Thyroid gland (tissue), 4 donors: ENCODE measurements around the gene GLCE. TPM values are rescaled to one million over a fixed set of nuclear protein-coding genes. Genes with fewer than 3 reads are reported as not detected.

ENCODE experiments used
- DNase-seq, 2 donors: peaks; one replicate each; pipeline ENCODE4 v3.0.0-alpha.2; 2019
- H3K27ac ChIP-seq, 3 donors: fragments of 200-600 bp; sonication (generic); 1 replicate in 2 of 3; 2 replicates in 1 of 3; pipeline ENCODE4 v1.5.1; 2016 to 2019; ENCODE audit warnings: mild to moderate bottlenecking in 1 of 3, moderate library complexity in 1 of 3
- H3K27me3 ChIP-seq: fragments of 200-600 bp; sonication (generic); one replicate; pipeline ENCODE4 v1.5.1; 2019
- H3K36me3 ChIP-seq, 2 donors: fragments of 200-600 bp; sonication (generic); one replicate each; pipeline ENCODE4 v1.5.1; 2016 to 2019
- H3K4me1 ChIP-seq, 2 donors: fragments of 200-600 bp; sonication (generic); one replicate each; pipeline ENCODE4 v1.5.1; 2017 to 2019
- H3K4me3 ChIP-seq, 3 donors: fragments of 200-600 bp; sonication (generic); replicated peaks in 1 of 3; 1 replicate in 2 of 3; 2 replicates in 1 of 3; pipeline ENCODE4 v1.5.1; 2016; ENCODE audit warnings: mild to moderate bottlenecking in 1 of 3
- H3K9me3 ChIP-seq: fragments of 200-600 bp; sonication (generic); one replicate; pipeline ENCODE4 v1.5.1; 2017
- CTCF ChIP-seq, 6 experiments: fragments of 200-600 bp in 3 of 6; fragments of 450-650 bp in 3 of 6; sonication (generic) in 3 of 6; IDR thresholded peaks; one replicate each; pipeline ENCODE4 v1.5.1; 2016 to 2019; ENCODE audit warnings: antibody characterized with exemption in 6 of 6, mild to moderate bottlenecking in 2 of 6, inconsistent platforms in 1 of 6, moderate library complexity in 1 of 6
- POLR2A ChIP-seq, 2 donors: fragments of 450-650 bp; IDR thresholded peaks; one replicate each; pipeline ENCODE4 v1.6.1; 2017; ENCODE audit warnings: antibody characterized with exemption in 2 of 2, mild to moderate bottlenecking in 2 of 2, moderate library complexity in 1 of 2
- WGBS, 2 donors: methylation state at CpG; one replicate each; pipeline ENCODE4 v1.1.5; 2017; 5-methylcytosine and 5-hydroxymethylcytosine counted together
- intact Hi-C: fragments of 100-400 bp; cut with DNase I; formaldehyde crosslinking; loops from one replicate; pipeline ENCODE4 v1.15.1; 2023
- total RNA-seq, 4 donors: library from RNA; depleted of rRNA; stranded (reverse); fragments of >200 nt; gene quantifications; one replicate each; pipeline ENCODE4 v1.2.3, GENCODE V29; 2016

GLCE gene
- total RNA-seq, 4 donors from 2014 or later, result 7.6 to 16.1 (median 11.9) TPM

- peak; percentile 69 for DNase-seq
- H3K9me3 ChIP-seq, result no peaks in the 10 kb centered on the region
- intact Hi-C loops, result no loop called here
- no peaks in the 10 kb centered on the region for H3K36me3 ChIP-seq
- H3K27ac ChIP-seq, result peak overlapping the region in 1 of 3 donors; percentile 14
- H3K27me3 ChIP-seq, result no peaks in the 10 kb centered on the region
- no peak overlapping the region for H3K4me3 ChIP-seq
- TF ChIP-seq CTCF (IDR thresholded peaks at IDR 0.05) (no peak), POLR2A (IDR thresholded peaks at IDR 0.05) (no peak)
- 36 to 43% methylated on average over 1 of the region's 1 CpG for WGBS, 2 donors
- peaks cover 0 to 10% of the 10 kb centered on the region in 2 donors for H3K4me1 ChIP-seq
These were observed 40.7 kb downstream of the GLCE start for GRCh38 chr15:69200832-69201745.

- intact Hi-C loops, result no loop called here
- 75% methylated on average over 1 of the region's 1 CpG for WGBS, 2 donors
- Histone ChIP-seq H3K27me3 (no peaks in the 10 kb centered on the region), H3K36me3 (no peaks in the 10 kb centered on the region), H3K27ac (no peak overlapping the region), H3K4me3 (no peak overlapping the region), H3K4me1 (peaks cover 0 to 3% of the 10 kb centered on the region in 2 donors), H3K9me3 (no peaks in the 10 kb centered on the region)
- no peak for TF ChIP-seq CTCF (IDR thresholded peaks at IDR 0.05)
- no peak for TF ChIP-seq POLR2A (IDR thresholded peaks at IDR 0.05)
- DNase-seq, result no peak
These were observed 45.6 kb downstream of the GLCE start for GRCh38 chr15:69206079-69206478.

GRCh38 chr15:69209661-69210060 is 49.2 kb downstream of the GLCE start:
- DNase-seq, result no peak
- Histone ChIP-seq H3K9me3 (no peaks in the 10 kb centered on the region), H3K4me3 (no peak overlapping the region), H3K36me3 (no peaks in the 10 kb centered on the region), H3K4me1 (no peaks in the 10 kb centered on the region), H3K27ac (no peak overlapping the region), H3K27me3 (no peaks in the 10 kb centered on the region)
- 68 to 95% methylated on average over 1 of the region's 1 CpG for WGBS, 2 donors
- TF ChIP-seq CTCF (IDR thresholded peaks at IDR 0.05), result no peak
- no peak for TF ChIP-seq POLR2A (IDR thresholded peaks at IDR 0.05)
- intact Hi-C loops, result no loop called here

GRCh38 chr15:69210574-69210973 is 50.1 kb downstream of the GLCE start:
- Histone ChIP-seq H3K36me3 (no peaks in the 10 kb centered on the region), H3K27me3 (no peaks in the 10 kb centered on the region), H3K4me1 (no peaks in the 10 kb centered on the region), H3K27ac (no peak overlapping the region), H3K4me3 (no peak overlapping the region), H3K9me3 (no peaks in the 10 kb centered on the region)
- no peak for TF ChIP-seq POLR2A (IDR thresholded peaks at IDR 0.05)
- TF ChIP-seq CTCF (IDR thresholded peaks at IDR 0.05), result no peak
- DNase-seq, result no peak
- intact Hi-C loops, result no loop called here

GRCh38 chr15:69213786-69214185 is 53.4 kb downstream of the GLCE start:
- Histone ChIP-seq H3K4me1 (no peaks in the 10 kb centered on the region), H3K4me3 (no peak overlapping the region), H3K9me3 (no peaks in the 10 kb centered on the region), H3K36me3 (no peaks in the 10 kb centered on the region), H3K27me3 (no peaks in the 10 kb centered on the region), H3K27ac (no peak overlapping the region)
- intact Hi-C loops, result no loop called here
- WGBS, 2 donors, result 62 to 64% methylated on average over 3 of the region's 3 CpGs
- no peak for DNase-seq
- TF ChIP-seq POLR2A (IDR thresholded peaks at IDR 0.05) (no peak), CTCF (IDR thresholded peaks at IDR 0.05) (no peak)
